ENCODE results near the gene RTL5. TPM values are rescaled to one million over a fixed set of nuclear protein-coding genes. Genes with fewer than 3 reads are reported as not detected.
"Not testable (repeated sequence)": the region's sequence is repeated elsewhere in the genome, so short reads cannot be mapped to it uniquely, and the experiment has no call there.

RTL5 gene
- 0.17 and 3.9 TPM in 2 replicates for total RNA-seq

DNA sequence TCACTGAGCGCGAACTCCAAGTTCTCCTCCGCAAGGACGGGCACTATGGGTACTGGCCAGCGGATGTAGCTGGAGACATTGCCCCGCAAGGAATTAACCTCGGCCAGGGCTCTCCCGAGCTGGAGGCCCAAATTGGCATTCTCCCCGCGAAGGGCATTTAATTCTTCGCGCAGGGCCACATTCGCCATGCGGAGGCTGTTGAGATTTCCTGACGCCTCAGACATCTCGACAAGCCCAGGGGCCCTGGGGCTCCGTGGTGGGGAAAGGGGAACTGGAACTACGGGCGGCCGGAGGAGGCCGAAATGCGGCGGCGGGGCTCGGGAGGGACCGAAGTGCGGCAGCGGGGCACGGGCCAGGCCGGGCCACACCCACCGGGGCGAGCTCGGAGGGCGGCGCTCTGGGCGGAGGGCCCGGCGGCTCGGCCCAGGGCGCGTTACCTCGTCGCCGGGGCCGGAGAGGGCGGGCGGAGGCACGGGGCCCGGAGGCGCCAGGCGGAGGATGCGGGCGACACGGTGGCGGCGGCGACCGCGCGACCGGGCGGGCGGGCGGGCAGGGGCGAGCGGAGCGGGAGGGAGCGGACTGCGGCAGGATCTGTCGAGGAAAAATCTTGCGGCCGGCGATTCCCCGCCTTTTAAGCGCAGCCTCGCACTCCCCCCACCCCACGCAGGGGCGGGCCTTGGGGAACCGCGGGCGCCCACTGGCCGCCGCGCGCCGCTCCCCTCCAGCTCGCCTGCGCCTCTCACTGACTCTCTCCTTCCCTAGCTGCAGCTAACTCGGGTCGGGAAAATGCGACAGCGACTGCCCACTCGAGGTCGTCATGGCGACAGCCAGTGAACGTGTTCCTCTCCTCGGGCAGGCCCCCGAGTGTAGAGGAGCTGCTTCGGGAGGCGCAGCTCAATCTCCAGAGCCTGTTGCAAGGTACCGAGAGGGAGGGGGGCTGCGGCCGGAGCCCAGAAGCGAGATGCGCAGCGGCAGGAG lies at the start of gene RTL5:
RTL5 (minus strand) TSS at position 599 of the 978 bp plus-strand sequence.
- peak; percentile 54 for DNase-seq (ENCODE audit: low read depth)

DNA sequence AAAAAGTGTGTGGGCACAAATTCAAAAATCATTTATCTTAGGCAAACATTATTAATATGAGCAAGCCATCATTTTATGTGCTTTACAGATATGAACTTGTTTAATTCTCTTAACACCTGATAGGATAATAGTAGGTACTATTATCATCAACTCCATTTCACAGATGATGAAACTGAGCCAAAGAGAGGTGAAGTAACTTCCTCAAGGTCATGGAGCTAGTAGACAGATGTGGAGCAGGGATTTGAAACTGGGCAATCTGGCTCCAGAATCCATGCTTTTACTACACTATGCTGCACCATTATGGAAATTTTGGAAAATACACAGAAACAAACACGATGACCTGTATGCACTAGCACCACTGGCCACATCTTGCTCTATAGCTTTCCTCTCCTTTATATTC lies 48.8 kb upstream of the RTL5 start:
- no peak for DNase-seq (ENCODE audit: low read depth)

DNA sequence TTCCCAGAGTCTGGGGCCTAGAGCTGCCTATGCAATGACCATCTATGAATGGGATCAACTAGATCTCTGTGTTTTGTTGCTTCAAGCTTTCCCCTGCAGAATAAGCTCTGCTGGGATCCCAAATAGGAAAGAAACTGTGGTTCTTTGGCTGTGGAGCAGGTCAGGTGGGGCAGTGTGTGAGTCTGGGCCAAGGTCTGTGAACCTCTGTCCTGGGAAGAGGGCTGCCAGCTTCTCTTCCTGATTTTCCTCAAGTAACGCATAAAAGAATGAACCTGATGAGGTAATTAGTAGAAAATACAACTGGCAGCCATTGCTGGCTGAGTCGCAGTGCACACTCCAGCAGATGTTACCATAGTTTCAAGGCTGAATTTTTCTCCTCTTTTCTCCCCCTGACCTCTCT lies 45.3 kb upstream of the RTL5 start:
- no peak for DNase-seq (ENCODE audit: low read depth)

DNA sequence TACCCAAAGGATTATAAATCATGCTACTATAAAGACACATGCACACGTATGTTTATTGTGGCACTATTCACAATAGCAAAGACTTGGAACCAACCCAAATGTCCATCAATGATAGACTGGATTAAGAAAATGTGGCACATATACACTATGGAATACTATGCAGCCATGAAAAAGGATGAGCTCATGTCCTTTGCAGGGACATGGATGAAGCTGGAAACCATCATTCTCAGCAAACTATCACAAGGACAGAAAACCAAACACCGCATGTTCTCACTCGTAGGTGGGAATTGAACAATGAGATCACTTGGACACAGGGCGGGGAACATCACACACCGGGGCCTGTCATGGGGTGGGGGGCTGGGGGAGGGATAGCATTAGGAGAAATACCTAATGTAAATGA lies 44.6 kb upstream of the RTL5 start:
- DNase-seq (ENCODE audit: low read depth) = not testable (repeated sequence)

DNA sequence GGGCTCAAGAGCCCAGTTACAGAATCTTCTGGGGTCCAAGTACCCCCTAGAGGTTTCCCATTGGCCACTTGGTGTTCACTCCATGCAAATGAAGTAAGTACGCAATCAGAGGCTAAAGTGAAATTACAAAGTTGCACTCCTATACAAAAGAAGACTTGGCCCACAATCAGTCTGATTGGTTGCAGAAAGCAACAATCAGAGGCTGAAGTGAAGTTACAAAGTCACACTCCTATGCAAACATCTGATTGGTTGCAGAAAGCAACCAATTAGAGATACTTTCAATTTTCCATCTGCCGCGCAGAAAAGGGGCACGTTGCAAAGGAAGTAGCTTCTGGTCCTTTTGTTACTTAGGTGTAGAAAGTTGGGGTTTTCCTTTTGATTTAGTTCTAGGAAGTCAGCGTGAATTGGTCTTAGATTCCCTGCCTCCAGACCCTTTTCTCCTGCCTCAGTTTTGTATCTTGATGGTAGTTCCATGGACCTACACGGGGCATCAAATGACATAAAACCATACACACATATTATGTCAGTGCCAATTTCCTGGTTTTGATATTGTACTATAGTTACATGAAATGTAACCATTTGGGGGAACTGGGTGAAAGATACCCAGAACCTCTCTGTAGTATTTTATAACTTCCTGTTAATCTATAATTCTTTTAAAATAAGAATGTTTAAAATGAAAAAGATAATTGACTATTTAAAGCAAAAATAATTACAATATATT lies 37.5 kb upstream of the RTL5 start:
- no peak for DNase-seq (ENCODE audit: low read depth)

DNA sequence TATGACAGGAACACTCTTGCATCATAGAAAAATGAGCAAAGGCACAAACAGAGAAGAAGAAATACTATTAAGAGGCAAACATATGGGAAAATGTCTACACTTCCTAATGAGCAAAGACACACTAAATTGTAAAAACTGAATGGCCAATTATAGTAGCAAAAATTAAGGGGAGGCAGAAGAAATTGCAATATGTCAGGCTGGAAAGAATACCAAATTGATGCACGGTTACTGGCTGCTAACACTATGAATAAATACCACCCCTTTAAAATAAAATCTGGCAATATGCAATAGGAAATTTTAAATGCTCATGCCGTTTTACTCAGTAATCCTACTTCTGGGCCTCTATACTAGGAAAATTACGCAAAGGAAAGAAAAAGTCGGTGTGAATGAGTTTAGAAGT lies 33.8 kb upstream of the RTL5 start:
- no peak for DNase-seq (ENCODE audit: low read depth)

DNA sequence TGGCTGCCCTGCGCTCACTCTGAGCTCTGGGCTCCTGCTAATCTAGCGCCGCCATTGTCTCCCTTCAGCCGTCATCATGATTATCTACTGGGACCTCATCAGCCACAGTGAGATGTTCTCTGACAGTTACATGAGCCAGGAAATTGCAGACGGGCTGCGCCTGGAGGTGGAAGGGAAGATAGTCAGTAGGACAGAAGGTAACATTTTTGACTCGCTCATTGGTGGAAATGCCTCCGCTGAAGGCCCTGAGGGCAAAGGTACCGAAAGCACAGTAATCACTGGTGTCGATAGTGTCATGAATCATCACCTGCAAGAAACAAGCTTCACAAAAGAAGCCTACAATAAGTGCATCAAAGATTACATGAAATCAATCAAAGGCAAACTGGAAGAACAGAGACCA lies 28.1 kb upstream of the RTL5 start:
- no peak for DNase-seq (ENCODE audit: low read depth)

DNA sequence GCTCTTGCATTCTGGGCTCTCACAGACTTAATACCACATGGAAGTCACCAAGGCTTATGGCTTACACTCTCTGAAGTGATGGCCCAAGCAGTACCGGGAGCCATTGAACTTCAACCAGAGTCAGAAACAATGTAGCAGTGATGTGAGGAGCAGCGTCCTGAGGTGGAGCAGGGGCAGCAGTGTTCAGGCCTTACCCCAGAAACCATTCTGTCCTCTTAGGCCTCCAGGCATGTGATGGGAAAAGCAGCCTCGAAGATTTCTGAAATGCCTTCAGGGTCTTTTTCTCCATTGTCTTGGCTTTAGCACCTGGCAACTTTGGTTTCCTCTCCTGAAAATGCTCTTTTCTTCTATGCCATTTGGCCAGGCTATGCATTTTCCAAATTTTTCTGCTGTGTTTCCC lies 27.1 kb upstream of the RTL5 start:
- no peak for DNase-seq (ENCODE audit: low read depth)

DNA sequence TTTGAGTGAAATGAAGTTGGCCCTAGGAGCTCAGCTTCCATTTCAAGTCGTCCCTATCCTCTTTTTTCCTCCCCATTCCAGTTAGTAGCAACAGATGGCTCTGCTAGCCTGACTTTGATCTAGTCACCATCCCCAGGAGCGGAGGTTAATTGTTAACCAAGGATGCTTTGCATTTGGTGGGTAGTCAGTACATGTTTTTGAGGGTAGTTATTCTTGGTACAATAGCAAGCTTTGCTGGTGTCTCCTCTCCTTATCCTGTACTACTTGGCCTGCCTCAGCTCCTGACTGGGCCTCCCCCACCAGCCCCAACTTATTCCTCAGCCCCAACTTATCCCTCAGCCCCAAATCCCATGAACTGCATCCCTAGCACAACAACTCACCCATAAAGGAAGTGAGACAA lies 14.8 kb upstream of the RTL5 start:
- DNase-seq (ENCODE audit: low read depth) = no peak

DNA sequence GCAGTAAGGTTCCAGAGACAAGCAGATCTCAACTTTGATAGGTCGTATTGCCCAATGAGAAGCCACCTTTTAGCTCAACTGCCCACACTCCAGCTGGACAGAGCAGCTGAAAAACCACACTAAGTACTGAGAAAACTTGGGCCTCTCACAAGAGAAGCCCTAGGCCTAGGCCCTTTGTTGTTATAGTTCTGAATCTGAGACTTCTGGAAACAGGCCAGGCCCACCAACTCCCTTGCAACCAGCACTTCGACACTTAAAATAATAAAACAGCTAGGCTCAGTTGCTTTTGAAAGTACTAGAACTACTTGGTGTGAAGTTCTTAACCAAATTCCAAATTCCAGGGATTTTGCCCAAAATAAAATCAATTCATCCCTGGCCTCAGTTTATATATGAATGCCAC lies 13.5 kb upstream of the RTL5 start:
- DNase-seq (ENCODE audit: low read depth) = no peak

DNA sequence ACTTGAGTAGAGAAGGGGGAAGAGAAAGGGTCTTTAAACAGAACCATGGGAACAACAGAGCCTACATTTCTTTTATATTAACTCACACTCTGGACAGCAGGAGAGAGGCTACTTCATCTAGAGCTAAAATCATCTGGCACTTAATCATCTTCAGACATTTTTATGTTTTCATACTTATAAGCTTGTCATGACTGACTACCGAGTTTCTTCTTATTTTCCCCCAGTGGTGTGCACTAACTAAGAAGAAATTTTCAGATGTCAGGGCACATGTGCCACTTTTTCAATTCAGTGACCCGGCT lies 11.8 kb upstream of the RTL5 start:
- DNase-seq (ENCODE audit: low read depth) = no peak

DNA sequence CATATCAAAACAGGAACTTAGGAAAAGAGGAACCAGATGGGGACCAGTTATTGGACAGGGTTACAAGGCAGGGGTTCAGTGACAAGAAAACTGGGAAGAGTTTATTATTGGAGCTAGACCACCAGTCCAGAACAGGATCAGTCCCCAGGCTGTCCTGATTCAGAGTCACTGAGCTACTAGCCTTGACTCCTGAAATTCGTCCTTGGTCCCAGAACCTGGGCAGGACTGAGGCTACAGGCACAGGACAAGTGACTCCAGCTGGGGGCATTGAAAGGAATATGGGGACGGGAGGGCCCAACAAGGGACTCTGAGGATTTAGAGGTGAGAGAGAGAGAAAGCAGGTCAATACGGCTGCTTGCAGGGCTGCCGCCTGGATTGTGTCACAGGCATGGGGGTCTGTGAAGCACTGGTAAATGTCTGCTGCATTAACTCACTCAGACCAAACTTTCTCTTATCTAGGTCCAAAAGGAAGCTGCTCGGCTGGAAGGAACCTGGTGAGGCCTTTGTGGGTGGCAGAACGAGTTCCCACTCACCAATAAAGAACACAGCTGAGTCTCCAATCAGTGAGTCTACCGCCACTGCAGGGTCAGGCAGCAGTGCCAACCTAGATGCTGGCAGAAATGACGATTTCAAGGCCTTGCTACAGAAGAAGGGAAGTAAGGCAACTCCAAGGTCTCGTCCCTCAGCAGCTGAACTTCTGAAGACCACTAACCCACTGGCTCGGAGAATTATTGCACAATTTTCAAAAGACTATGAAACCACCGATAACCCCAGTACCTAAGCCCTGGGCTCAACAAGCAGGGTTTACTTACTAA lies 11.3 kb upstream of the RTL5 start:
- no peak for DNase-seq (ENCODE audit: low read depth)

DNA sequence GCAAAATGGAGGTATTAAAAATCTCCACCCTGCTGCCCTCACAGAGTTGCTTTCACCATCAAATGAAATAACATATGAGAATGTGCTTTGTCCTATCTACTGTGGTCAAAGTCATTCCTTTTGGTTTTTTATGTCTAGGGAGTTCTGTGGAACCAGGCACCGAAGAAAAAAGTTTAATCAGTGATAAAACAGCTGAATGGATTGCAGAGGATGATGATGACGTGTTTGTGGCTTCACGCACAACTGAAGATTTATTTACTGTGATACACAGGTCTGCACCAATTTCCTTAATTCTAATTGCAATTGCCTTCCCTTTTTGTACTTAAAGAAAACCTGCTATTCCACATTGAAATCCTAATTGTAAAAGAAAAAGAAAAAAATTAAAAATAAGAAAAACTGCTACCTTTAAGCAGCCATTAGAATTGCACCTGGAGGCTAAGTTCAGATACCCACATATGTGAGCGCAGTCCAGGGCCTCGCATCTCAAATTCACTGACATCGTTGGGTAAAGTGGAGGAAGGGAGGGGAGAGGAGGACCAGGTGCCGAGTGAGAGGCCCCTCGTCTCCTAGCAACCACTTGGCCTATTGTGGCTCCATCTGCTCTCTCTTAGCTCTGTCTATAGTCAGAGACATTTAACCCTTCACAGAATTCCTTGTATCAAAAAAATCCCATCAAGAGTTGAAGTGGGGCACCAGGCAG lies 10.5 kb upstream of the RTL5 start:
- no peak for DNase-seq (ENCODE audit: low read depth)

DNA sequence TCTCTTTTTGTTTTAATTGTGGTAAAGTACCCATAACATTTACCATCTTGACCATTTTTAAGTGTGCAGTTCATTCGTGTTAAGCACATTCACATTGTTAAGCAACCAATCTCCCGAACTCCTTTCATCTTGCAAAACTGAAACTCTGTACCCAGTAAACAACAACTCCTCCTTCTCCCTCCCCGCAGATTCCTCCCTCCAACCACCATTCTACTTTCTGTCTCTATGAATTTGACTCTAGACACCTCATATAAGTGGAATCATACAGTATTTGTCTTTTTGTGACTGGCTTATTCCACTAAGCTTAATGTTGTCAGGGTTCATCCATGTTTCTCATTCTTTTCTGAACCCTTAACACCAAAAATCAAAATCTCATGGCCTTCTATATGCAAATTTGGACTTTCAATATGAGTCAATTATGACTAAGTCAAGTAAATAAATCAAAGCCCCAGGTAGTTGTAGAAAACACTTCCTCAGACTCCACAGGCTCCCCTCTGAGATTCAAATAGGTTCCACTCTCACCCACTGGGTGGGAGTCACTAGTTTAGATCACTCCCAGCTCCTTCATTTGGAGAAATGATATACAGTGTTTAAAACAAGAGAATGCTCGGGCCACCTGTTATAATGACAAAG lies 9.8 kb upstream of the RTL5 start:
- no peak for DNase-seq (ENCODE audit: low read depth)

DNA sequence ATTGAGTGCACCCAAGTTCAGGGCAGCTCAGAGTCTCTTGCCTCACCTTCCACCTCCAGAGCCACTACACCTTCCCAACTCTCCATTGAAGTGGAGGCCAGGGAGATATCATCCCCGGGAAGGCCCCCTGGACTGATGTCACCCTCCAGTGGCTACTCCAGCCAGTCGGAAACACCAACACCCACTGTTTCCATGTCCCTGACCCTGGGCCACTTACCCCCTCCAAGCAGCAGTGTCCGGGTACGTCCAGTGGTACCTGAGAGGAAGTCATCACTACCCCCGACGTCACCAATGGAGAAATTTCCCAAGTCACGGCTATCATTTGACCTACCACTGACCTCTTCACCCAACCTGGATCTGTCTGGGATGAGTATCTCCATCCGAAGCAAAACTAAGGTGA lies 7.8 kb upstream of the RTL5 start:
- DNase-seq (ENCODE audit: low read depth) = no peak

DNA sequence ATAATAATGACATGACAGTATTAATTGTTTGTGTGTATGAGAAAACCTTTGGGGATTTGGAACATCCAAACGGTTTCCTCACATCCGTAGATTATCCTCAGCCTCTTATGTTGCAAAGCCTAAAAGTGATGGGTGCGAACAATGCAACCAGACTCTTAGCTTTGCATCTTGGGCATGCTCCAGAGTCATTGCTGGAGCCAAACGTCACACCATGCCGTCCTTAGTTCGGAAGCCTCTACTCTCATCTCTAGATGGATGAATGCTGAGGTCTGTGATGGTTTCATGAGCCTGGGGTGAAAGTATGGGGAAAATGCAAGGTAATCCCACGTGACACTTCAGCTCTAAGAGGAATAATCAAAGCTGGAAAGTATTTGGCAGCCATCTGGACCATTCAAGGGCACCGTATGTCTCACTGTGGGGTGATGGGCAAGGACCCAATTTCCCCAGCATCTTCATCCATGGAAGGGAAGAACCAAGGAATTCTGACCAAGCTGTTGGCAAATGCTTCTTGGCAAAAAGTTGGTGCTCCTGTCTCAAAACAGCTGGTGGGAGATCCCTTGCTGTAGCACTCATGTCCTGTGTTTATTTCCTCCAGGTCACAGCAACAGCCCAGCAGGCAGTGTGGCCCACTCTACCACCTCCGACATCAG lies 6.3 kb upstream of the RTL5 start:
- no peak for DNase-seq (ENCODE audit: low read depth)

DNA sequence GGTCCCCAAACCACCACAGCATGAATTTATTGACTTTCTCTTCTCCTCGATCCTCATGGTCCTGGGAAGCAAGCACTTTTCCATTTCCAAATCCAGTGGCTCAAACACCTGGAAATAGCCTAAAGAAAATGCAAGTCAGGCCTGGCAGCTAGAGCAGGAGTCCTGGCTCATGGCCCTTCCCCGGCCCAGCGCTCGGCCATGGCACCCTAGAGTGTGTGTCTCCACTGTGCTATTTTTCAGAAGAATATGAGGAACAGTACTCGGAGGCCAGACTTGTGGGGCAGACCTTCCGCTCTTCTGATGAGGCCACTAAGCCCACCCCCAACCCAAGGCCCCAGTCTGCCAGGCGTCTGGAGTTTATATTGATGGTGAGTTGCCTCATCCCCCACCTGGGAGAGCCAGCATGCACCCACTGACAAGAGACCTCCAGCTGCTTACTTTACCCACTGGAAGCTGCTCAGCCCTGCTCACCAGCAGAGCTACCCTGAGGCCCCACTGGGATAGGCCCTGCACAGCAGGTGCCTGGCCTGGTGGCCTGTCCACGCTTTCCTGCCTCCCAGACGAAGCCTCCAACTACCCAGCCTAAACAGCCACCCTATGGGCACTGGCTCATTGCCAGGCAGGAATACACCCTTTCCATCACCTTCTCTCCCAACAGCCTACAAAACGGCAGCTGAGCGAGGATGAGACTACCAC lies 2.3 kb upstream of the RTL5 start:
- no peak for DNase-seq (ENCODE audit: low read depth)

DNA sequence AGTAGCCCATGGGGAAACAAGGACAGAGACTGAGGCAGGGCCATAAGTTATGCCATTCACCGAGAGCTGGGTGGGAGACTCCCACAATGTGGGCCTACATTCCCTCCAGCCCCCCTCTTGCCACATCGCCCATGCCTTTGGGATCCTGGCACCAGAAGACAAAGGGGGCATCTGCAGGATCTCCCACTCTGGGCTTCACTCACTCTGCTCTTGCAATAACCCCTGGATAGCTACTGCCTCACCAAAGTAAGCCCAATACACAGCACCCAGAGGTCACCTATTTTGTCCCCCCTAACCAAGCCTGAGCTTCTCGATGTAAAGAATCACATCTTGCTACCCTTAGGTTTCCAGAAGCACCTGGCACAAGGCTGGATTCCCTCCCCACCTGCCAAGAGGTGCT lies 741 bp upstream of the RTL5 start:
- DNase-seq (ENCODE audit: low read depth) = no peak

DNA sequence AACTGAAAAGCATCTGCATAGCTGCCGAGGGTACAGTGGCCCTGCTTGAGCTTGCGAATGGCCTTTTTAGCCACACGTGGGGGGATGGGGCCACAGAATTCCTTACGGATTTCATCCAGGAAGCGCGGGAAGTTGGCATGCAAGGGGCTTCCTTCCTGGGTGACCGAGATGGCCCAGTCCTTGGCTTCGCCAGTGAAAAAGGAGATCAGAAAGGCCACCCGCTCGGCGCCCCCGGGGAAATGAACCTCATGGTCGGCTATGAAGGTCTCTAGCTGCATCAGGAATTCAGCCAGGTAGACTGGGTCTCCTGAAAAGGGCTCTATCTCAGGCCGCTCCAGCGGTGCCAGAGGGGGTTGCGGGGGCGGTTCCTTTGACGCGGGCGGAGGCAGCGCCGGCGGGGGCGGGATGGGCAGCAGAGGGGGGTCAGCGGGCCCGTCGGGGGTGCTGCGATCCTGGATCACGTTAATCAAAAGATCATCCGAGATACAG lies 909 bp downstream of the RTL5 start:
- no peak for DNase-seq (ENCODE audit: low read depth)

DNA sequence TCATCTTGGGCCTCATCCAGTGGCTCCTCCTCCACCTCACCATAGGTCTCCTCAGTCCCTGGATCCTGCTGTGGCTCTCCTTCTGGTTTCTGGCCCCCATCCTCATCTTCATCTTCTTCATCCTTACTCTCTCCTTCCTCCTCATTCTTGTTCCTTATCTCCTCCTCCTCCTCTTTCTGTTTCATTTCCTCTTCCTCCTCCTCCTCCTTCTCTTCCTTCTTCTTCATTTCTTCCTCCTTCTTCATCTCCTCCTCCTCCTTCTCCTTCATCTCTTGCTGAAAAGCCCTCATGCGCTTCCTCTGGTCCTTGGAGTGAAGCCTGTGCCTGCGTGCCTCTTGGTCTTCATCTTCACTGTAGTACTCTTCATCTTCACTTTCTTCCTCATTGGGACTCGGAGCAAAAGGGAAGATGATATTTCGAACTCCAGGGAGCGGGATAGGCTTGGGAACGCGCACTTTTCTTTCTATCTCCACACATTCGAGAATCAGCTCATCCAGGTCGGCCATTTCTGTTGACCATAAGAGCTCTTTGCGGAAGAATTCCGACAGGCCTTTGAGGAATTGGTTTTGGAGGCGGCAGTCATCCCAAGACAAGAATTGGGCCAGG lies 1.5 kb downstream of the RTL5 start:
- DNase-seq (ENCODE audit: low read depth) = no peak
